Neural progenitor cell (in vitro differentiated cells): ENCODE results near the gene ZC3H13. TPM values are rescaled to one million over a fixed set of nuclear protein-coding genes. Genes with fewer than 3 reads are reported as not detected.

Experiments used
- DNase-seq: peaks from one replicate; pipeline ENCODE4 v3.0.0-alpha.2; 2016; ENCODE audit warnings: low spot score
- H2AFZ ChIP-seq: fragments of 200-600 bp; sonication (generic); replicated peaks from 2 replicates; pipeline ENCODE4 v1.6.1; 2016; ENCODE audit warnings: antibody characterized with exemption
- H3F3A ChIP-seq: fragments of 200-600 bp; sonication (generic); 2 replicates; pipeline ENCODE4 v1.6.1; 2016; ENCODE audit warnings: antibody characterized with exemption, low read depth
- H3K27ac ChIP-seq: fragments of 200-600 bp; sonication (generic); 2 replicates; pipeline ENCODE4 v1.5.1; 2016; ENCODE audit warnings: mild to moderate bottlenecking
- H3K27me3 ChIP-seq: fragments of 200-600 bp; sonication (generic); 2 replicates; pipeline ENCODE4 v1.6.1; 2016; ENCODE audit warnings: mild to moderate bottlenecking, moderate library complexity
- H3K36me3 ChIP-seq: fragments of 200-600 bp; sonication (generic); 2 replicates; pipeline ENCODE4 v1.5.1; 2016
- H3K4me1 ChIP-seq: fragments of 200-600 bp; sonication (generic); 2 replicates; pipeline ENCODE4 v1.6.1; 2016; ENCODE audit warnings: mixed run types
- H3K4me2 ChIP-seq: fragments of 200-600 bp; sonication (generic); 2 replicates; pipeline ENCODE4 v1.6.1; 2016
- H3K4me3 ChIP-seq: fragments of 200-600 bp; sonication (generic); 2 replicates; pipeline ENCODE4 v1.5.1; 2016
- H3K79me2 ChIP-seq: fragments of 200-600 bp; sonication (generic); 2 replicates; pipeline ENCODE4 v1.6.1; 2016; ENCODE audit warnings: low read depth
- H3K9ac ChIP-seq: fragments of 200-600 bp; sonication (generic); 2 replicates; pipeline ENCODE4 v1.6.1; 2016
- H3K9me3 ChIP-seq: fragments of 200-600 bp; sonication (generic); 2 replicates; pipeline ENCODE4 v1.5.1; 2016; ENCODE audit warnings: low read depth
- H4K20me1 ChIP-seq: fragments of 200-600 bp; sonication (generic); 2 replicates; pipeline ENCODE4 v1.6.1; 2016; ENCODE audit warnings: low read depth
- H3K27ac Mint-ChIP-seq: 3 replicates; pipeline ENCODE4 v1.8.0; 2021; ENCODE audit warnings: mixed read lengths
- H3K27me3 Mint-ChIP-seq: 2 replicates; pipeline ENCODE4 v1.8.0; 2022; ENCODE audit warnings: low read depth, mild to moderate bottlenecking, inconsistent platforms, moderate library complexity, mixed read lengths; ENCODE audit not compliant: insufficient read depth
- H3K36me3 Mint-ChIP-seq: 3 replicates; pipeline ENCODE4 v1.8.0; 2021; ENCODE audit warnings: mixed read lengths
- H3K4me1 Mint-ChIP-seq: 3 replicates; pipeline ENCODE4 v1.8.0; 2021; ENCODE audit warnings: mixed read lengths
- H3K4me3 Mint-ChIP-seq: 3 replicates; pipeline ENCODE4 v1.8.0; 2021; ENCODE audit warnings: mild to moderate bottlenecking, moderate library complexity, mixed read lengths
- H3K9me3 Mint-ChIP-seq: 3 replicates; pipeline ENCODE4 v1.8.0; 2020; ENCODE audit warnings: mixed read lengths
- CTCF ChIP-seq: fragments of 200-600 bp; sonication (generic); IDR thresholded peaks from 2 replicates; pipeline ENCODE4 v1.5.1; 2017; ENCODE audit warnings: antibody characterized with exemption, mild to moderate bottlenecking
- EZH2 ChIP-seq: fragments of 200-600 bp; sonication (generic); IDR thresholded peaks from 2 replicates; pipeline ENCODE4 v1.6.1; 2017; ENCODE audit warnings: antibody characterized with exemption, mild to moderate bottlenecking, moderate library complexity
- EZH2phosphoT487 ChIP-seq: fragments of 200-600 bp; sonication (generic); IDR thresholded peaks from 2 replicates; pipeline ENCODE4 v1.6.1; 2017; ENCODE audit warnings: antibody characterized with exemption
- total RNA-seq: library from RNA; depleted of rRNA; stranded (reverse); fragments of >200 nt; gene quantifications from 2 replicates; pipeline ENCODE4 v1.2.3, GENCODE V29; 2015; ENCODE audit warnings: low replicate concordance

The ZC3H13 gene
- total RNA-seq, 1 donor from 2014 or later, result 41.4 TPM

GRCh38 chr13:46050771-46051170 is 1.8 kb downstream of the ZC3H13 start:
- Histone ChIP-seq H3K9ac (peak overlapping the region; percentile 36), H3K36me3 (no peaks in the 10 kb centered on the region), H3K27ac (no peak overlapping the region), H3K9me3 (no peaks in the 10 kb centered on the region), H2AFZ (no peak overlapping the region), H4K20me1 (peaks cover 42% of the 10 kb centered on the region), H3F3A (peaks cover 5% of the 10 kb centered on the region), H3K4me2 (peak overlapping the region; percentile 91), H3K27me3 (peaks cover 10% of the 10 kb centered on the region), H3K4me1 (peaks cover 22% of the 10 kb centered on the region), H3K79me2 (peaks cover 66% of the 10 kb centered on the region), H3K4me3 (peak overlapping the region; percentile 91)
- H3K27me3 Mint-ChIP-seq, result peaks cover 2% of the 10 kb centered on the region
- H3K36me3 Mint-ChIP-seq, result peaks cover 4% of the 10 kb centered on the region
- TF ChIP-seq EZH2 (no peak), CTCF (no peak), EZH2phosphoT487 (no peak)
- H3K27ac Mint-ChIP-seq, result no peak overlapping the region
- no peak for DNase-seq
- H3K4me3 Mint-ChIP-seq, result peak overlapping the region; percentile 65
- H3K4me1 Mint-ChIP-seq, result peaks cover 25% of the 10 kb centered on the region
- H3K9me3 Mint-ChIP-seq, result no peaks in the 10 kb centered on the region

DNA sequence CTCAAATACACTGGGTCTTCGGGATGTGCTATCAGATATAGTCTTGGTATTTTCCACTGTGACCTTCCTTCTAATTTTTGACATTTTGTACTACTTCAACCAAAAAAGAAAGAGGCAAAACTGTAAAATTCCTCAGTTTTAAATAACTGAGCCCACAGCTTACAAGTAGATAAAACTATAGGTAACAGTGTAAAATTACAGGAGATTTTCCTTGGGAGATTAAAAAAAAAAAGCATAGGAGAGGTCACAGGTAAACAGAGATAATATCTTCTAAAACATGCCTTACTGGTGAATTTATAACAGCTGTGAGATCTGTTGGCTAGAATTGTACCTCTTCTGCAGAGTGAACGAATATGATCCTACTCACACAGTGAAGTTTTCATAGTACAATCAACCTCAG is 7.1 kb downstream of the ZC3H13 start:
- H3K36me3 Mint-ChIP-seq, result peaks cover 10% of the 10 kb centered on the region
- H3K79me2 ChIP-seq, result peaks cover 83% of the 10 kb centered on the region

GRCh38 chr13:46043647-46044046 is 8.9 kb downstream of the ZC3H13 start:
- DNase-seq, result no peak
- Histone ChIP-seq H3K27me3 (no peaks in the 10 kb centered on the region), H3K9me3 (no peaks in the 10 kb centered on the region), H3F3A (peaks cover 3% of the 10 kb centered on the region), H3K9ac (no peak overlapping the region), H3K4me2 (no peak overlapping the region), H3K79me2 (peaks cover 79% of the 10 kb centered on the region), H2AFZ (no peak overlapping the region), H4K20me1 (peaks cover 51% of the 10 kb centered on the region), H3K36me3 (peaks cover 10% of the 10 kb centered on the region), H3K27ac (no peak overlapping the region), H3K4me3 (no peak overlapping the region), H3K4me1 (no peaks in the 10 kb centered on the region)
- Mint-ChIP-seq H3K27ac (no peak overlapping the region), H3K9me3 (no peaks in the 10 kb centered on the region), H3K4me3 (no peak overlapping the region), H3K4me1 (peaks cover 3% of the 10 kb centered on the region), H3K27me3 (peaks cover 2% of the 10 kb centered on the region), H3K36me3 (peaks cover 10% of the 10 kb centered on the region)
- TF ChIP-seq EZH2phosphoT487, result no peak
- no peak for TF ChIP-seq CTCF
- TF ChIP-seq EZH2, result no peak

More for the DNA sequence above, 7.1 kb downstream of the ZC3H13 start:
- Histone ChIP-seq H2AFZ (no peak overlapping the region), H3K4me3 (no peak overlapping the region), H3F3A (peaks cover 3% of the 10 kb centered on the region), H3K9ac (no peak overlapping the region), H3K9me3 (no peaks in the 10 kb centered on the region), H4K20me1 (peaks cover 59% of the 10 kb centered on the region), H3K36me3 (peaks cover 10% of the 10 kb centered on the region), H3K27ac (no peak overlapping the region), H3K4me2 (no peak overlapping the region), H3K27me3 (no peaks in the 10 kb centered on the region), H3K4me1 (peaks cover 6% of the 10 kb centered on the region)
- peaks cover 2% of the 10 kb centered on the region for H3K27me3 Mint-ChIP-seq
- TF ChIP-seq EZH2, result no peak
- no peak for TF ChIP-seq CTCF
- no peak for TF ChIP-seq EZH2phosphoT487
- no peak for DNase-seq
- no peak overlapping the region for H3K4me3 Mint-ChIP-seq
- H3K27ac Mint-ChIP-seq, result no peak overlapping the region
- H3K4me1 Mint-ChIP-seq, result peaks cover 8% of the 10 kb centered on the region
- no peaks in the 10 kb centered on the region for H3K9me3 Mint-ChIP-seq
